Measurements from ENCODE around the gene GSTA4.
"Not testable (repeated sequence)": the region's sequence is repeated elsewhere in the genome, so short reads cannot be mapped to it uniquely, and the experiment has no call there.

Gene GSTA4

GRCh38 chr6:53014744-53015143, 19.7 kb upstream of the GSTA4 start:
- in situ Hi-C loops (cut with HindIII; ENCODE audit: low sequenced_read_pairs): no loop called here

- in situ Hi-C loops (cut with HindIII; ENCODE audit: low sequenced_read_pairs): no loop called here
Measured at GRCh38 chr6:53014063-53014462, 19.0 kb upstream of the GSTA4 start.

GRCh38 chr6:53011979-53012378, 16.9 kb upstream of the GSTA4 start:
- in situ Hi-C loops (cut with HindIII; ENCODE audit: low sequenced_read_pairs): no loop called here

GRCh38 chr6:53010504-53010903, 15.4 kb upstream of the GSTA4 start:
- in situ Hi-C loops (cut with HindIII; ENCODE audit: low sequenced_read_pairs): no loop called here

GRCh38 chr6:53009511-53009910, 14.4 kb upstream of the GSTA4 start:
- in situ Hi-C loops (cut with HindIII; ENCODE audit: low sequenced_read_pairs): no loop called here

GRCh38 chr6:53009056-53009455, 14.0 kb upstream of the GSTA4 start:
- in situ Hi-C loops (cut with HindIII; ENCODE audit: low sequenced_read_pairs): no loop called here

GRCh38 chr6:53008192-53008687, 13.2 kb upstream of the GSTA4 start:
- in situ Hi-C loops (cut with HindIII; ENCODE audit: low sequenced_read_pairs): not testable (repeated sequence)

- in situ Hi-C loops (cut with HindIII; ENCODE audit: low sequenced_read_pairs): no loop called here
Measured at GRCh38 chr6:53005663-53006250, 10.7 kb upstream of the GSTA4 start.

GRCh38 chr6:52999456-52999855, 4.4 kb upstream of the GSTA4 start:
- in situ Hi-C loops (cut with HindIII; ENCODE audit: low sequenced_read_pairs): no loop called here

GRCh38 chr6:52998603-52999002, 3.5 kb upstream of the GSTA4 start:
- in situ Hi-C loops (cut with HindIII; ENCODE audit: low sequenced_read_pairs): no loop called here

- in situ Hi-C loops (cut with HindIII; ENCODE audit: low sequenced_read_pairs): no loop called here
Measured at GRCh38 chr6:52995913-52996645, 995 bp upstream of the GSTA4 start.

GRCh38 chr6:52994839-52995088, 320 bp downstream of the GSTA4 start:
- in situ Hi-C loops (cut with HindIII; ENCODE audit: low sequenced_read_pairs): no loop called here

GRCh38 chr6:52994031-52994838, 849 bp downstream of the GSTA4 start:
- in situ Hi-C loops (cut with HindIII; ENCODE audit: low sequenced_read_pairs): no loop called here

GRCh38 chr6:52992980-52993920, 1.8 kb downstream of the GSTA4 start:
- in situ Hi-C loops (cut with HindIII; ENCODE audit: low sequenced_read_pairs): no loop called here

- in situ Hi-C loops (cut with HindIII; ENCODE audit: low sequenced_read_pairs): no loop called here
Measured at GRCh38 chr6:52990342-52990741, 4.7 kb downstream of the GSTA4 start.

GRCh38 chr6:52985228-52985627, 9.9 kb downstream of the GSTA4 start:
- in situ Hi-C loops (cut with HindIII; ENCODE audit: low sequenced_read_pairs): no loop called here

GRCh38 chr6:52984247-52984646, 10.8 kb downstream of the GSTA4 start:
- in situ Hi-C loops (cut with HindIII; ENCODE audit: low sequenced_read_pairs): loop anchor here (5.0 kb wide), 2 partner anchors 63 to 107 kb away; no protein-coding TSS in a partner anchor

GRCh38 chr6:52983159-52983848, 11.8 kb downstream of the GSTA4 start:
- in situ Hi-C loops (cut with HindIII; ENCODE audit: low sequenced_read_pairs): loop anchor here (5.0 kb wide), 2 partner anchors 64 to 106 kb away; no protein-coding TSS in a partner anchor

GRCh38 chr6:52982680-52983079, 12.4 kb downstream of the GSTA4 start:
- in situ Hi-C loops (cut with HindIII; ENCODE audit: low sequenced_read_pairs): loop anchor here (5.0 kb wide), 2 partner anchors 65 to 105 kb away; no protein-coding TSS in a partner anchor

Data from endothelial cell of hepatic sinusoid (primary cell).